IPS-11a (cell line): ENCODE data around the gene C6orf15.

Source experiments
- H3K4me3 ChIP-seq: one replicate; pipeline ENCODE4 v1.5.1; 2013; ENCODE audit warnings: low read depth, low read length, control low read depth

The C6orf15 gene

DNA sequence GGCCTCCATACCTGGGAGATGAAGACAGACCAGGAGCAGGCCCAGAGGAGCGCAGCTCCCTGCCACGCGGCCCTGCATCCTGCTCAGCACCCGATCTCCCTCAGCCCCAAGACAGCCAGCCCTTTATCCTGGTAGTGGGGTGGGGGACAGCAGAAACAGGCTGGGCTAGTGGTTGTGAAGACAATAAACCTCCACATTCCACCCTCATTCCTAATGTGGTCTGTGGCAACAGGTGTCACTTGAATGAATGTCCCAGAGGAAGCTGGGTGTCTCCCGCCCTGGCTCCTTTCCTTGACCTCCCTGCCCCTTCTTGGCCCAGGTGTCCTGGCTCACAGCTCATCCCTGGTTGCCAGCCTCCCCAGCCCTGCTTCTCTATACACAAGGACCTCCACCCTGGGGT lies at the start of gene C6orf15:
C6orf15 (minus strand) TSS at position 98 of the 400 bp plus-strand sequence; CDS start at position 78, 20 bp downstream.
- no peak within 1 kb of the TSS for H3K4me3 ChIP-seq

DNA sequence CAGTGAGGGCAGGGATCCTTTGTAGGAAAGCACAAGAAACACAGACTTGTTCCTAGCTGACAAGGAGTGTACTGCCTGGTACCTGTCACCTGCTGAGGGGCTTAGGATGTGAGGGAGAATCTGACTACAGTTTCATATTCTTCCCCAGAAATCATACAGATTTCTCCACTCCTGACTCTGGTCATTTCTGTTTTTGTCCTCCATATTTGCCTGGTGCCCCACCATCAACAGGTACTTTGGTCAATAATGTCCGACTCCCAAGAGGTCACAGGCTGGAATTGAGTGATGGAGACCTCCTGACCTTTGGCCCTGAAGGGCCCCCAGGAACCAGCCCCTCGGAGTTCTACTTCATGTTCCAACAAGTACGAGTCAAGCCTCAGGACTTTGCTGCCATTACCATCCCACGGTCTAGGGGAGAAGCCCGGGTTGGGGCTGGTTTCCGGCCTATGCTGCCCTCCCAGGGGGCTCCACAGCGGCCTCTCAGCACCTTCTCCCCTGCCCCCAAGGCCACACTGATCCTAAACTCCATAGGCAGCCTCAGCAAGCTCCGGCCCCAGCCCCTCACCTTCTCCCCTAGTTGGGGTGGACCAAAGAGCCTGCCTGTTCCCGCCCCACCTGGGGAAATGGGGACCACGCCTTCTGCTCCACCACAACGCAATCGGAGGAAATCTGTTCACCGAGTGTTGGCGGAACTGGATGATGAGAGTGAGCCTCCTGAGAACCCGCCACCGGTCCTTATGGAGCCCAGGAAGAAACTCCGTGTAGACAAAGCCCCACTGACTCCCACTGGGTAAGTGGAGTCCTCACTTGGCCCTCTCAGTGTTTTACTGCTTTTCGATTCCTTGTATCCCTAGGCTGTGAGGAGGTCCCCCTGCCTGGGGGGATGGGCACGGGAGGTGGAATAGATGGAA lies 49.1 kb upstream of the C6orf15 start:
- H3K4me3 ChIP-seq = no peak overlapping the region

DNA sequence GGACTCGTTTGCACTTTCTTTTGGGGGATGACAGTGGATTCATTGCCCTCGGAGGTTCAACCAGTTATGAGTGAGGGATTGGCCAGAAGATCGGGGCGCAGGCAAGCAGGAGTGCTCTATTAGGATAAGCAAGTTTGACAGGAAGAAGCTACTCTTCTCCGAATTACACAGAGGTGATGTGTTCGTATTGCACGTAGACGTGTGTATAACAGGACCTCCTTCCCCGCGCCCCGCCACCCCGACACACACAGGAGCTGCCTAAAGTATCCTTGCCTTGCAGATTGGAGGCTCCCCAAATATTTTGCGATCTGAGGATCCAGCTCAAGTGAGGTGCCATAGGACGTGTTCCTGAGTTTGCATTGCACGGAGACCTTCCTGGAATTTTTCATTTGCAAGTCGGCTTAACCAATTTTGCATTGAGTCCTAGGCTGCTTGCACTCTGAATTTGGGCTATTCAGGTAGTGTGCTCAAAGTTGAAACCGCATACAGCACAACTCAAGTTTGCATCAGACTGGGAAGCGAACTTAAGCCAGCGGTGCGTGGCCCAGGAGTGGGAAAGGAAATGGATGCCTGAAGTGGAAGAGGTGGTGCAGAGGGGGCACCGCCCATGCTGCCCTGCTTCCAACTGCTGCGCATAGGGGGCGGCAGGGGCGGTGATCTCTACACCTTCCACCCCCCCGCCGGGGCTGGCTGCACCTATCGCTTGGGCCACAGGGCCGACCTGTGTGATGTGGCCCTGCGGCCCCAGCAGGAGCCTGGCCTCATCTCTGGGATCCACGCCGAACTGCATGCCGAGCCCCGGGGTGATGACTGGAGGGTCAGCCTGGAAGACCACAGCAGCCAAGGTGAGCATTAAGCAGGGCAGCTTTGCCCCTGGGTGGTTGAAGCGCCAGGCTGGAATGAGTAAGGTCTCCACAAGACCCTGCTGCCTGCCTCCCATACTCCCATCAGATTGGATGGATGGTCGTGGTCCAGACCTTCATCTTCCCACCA lies 46.8 kb upstream of the C6orf15 start:
- H3K4me3 ChIP-seq = peak overlapping the region; percentile 66

DNA sequence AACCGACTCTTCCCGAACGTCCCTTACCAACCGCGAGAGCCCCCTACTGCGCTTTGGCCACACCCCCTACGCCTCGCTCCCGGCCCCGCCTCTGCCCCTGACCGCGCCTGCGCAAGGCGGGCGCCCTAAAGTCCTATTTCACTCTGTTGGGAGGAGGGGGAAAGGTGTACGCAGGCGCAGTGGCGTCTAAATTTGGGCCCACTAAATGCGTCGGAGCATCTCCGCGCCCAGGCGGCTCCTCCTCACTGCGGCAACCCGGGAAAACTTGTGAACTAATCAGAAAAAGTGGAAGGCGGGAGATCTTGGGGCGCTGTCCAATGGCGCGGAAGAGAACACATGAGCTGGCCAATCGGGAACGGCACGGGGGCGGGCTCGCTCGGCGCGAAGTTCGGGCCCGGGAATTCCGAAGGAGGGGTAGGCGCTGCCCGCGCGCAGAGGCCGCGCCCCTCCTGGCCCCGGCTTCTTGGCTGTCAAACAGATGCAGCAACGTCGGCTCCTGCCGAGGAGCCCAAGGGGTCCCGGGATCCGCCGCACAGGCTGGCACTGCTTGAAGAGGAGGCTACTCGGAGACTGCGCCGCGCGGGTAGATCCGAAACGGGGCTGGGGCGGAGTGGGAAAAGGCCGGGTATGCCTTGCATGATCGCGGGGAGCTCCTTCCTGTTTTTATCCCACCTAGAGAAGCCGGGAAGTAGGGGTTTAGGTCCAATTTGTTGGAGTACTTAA lies 45.9 kb upstream of the C6orf15 start, which contains the start of gene TCF19:
TCF19 (plus strand) TSS at position 450 of the 723 bp plus-strand sequence. CDS start 881 bp downstream, outside the sequence.
- peak within 1 kb of the TSS; percentile 66 for H3K4me3 ChIP-seq

DNA sequence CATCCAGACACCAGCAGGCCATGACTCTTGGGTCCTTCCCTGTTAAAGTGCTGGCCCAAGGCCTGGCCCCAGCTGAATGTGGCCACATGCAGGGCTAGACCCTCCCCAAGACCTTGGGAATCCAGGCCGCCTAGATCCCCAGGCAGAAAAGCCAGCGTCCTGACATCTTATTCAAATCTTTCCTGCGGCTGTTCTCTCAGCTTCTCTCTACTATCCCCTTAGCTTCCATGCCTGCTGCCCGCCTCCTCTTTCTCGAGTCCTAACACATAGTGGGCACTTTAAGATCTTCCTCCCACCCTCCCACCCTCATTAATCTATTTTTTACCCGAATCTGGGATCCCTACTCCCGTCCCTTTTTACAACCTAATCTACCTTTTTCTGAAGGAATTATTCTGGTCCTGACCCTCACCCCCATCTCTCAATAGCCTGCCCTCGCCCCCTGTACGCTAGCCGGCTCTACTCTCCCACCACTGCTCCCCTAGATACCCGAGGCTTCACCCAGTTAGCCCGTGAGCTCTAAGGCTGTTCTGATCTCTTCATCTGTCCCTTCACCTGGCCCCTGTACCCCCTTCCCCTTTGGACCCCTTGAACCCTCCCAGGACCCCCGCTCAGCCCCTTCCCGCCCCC lies 45.3 kb upstream of the C6orf15 start, which contains the start of gene CCHCR1:
CCHCR1 (minus strand) TSS at position 290 of the 627 bp plus-strand sequence; CDS start at position 88, 202 bp downstream.
- peak within 1 kb of the TSS; percentile 66 for H3K4me3 ChIP-seq

DNA sequence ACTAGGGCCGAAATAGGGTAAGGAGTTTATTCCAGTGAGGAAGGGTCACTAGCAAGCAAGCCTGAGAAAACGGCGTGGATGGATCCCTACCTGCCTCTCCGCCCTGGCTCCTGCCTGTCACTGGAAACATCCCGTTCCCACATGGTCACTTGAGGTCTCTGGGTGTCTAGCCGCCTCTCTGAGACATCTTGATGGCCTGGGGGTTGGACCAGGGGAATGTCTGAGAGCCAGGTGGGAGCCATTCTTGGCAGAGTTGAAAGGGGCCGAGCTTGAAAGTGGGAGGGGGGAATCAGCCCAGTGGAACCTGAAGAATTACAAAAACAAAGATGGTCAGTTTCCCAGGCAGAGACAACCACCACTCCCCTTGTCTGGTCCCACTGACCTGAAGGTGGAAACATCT lies 44.3 kb upstream of the C6orf15 start:
- no peak overlapping the region for H3K4me3 ChIP-seq

DNA sequence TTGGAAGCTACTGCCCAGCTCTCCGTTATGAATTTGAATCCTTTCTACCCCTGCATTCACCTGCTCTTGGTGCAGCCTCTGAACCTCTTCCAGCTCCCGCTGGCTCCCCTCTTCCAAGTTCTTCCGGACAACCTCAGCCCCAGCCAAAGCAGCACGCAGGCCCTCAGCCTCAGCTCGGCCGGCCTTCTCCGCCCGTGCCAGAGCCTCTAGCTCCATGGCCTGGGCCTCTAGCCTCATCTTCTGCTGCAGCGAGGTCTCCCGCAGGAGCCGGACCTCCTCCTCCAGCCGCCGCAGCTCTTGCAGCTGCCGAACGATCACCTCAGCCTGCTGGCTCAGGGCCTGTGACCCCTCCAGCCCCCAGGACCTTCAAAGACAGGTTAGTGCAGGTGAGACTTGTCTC lies 42.1 kb upstream of the C6orf15 start:
- no peak overlapping the region for H3K4me3 ChIP-seq

DNA sequence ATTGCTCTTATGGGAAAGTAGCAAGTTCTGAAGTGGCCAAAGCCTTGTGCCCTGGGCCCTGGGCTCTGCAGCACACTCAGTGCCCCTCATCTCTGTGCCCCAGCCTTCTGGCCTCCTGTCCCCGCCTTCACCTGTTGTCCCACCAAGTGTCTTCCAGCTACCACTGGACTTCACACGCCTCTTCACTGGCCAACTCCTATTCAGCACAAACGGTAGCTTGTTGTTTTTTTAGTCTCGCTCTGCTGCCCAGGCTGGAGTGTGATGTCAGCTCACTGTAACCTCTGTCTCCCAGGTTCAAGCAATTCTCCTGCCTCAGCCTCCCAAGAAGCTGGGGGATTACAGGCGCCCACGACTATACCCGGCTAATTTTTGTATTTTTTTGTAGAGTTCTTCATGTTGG lies 40.4 kb upstream of the C6orf15 start:
- H3K4me3 ChIP-seq = no peak overlapping the region

DNA sequence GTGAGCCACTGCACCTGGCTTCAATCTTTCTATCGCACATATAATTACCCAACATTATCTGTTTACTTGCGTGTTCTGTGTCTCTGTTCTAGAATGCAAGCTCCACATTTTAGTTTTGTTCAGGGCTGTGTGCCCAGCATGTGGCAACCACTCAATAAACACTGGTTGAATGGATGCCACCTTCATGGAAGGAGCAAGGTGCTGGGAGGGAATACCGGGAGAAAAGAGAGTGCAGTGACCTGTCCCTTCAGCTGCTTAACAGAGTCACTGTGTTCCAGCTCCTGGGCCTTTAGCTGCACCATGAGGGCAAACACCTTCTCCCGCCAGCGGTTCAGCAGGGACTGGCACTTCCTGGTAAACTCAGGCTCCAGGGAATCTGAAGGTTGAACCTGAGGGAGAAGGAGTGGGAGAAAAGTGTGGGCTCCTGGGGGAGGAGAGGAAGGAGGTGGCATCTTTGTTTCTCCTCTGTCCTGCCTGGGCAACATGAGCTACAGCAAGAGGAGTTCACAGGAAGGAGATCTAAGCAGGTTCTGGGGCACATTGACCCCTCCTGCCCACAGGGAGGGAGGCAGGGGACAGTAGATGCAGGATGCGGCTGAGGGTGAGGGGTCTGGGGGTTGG lies 37.6 kb upstream of the C6orf15 start:
- no peak overlapping the region for H3K4me3 ChIP-seq

DNA sequence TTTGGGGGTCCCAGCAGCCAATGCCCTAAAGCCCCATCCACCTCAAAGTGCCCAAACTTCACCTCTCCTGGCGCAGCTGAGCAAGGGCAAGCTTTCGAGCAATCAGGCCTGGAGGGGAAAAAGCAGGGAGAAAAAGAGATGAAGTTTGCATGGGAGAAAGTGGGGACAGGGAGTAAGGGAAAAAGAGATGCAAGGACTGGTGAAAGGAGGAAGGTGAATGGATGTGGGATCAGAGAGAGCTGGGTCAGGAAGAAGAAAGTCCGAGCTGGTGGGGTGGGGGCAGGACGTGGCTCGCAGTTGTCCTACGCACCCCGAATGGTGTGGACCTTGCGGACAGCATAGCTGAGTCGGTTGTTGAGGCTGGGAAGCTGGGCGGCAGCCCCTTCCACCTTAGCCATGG lies 33.0 kb upstream of the C6orf15 start:
- H3K4me3 ChIP-seq = no peak overlapping the region

DNA sequence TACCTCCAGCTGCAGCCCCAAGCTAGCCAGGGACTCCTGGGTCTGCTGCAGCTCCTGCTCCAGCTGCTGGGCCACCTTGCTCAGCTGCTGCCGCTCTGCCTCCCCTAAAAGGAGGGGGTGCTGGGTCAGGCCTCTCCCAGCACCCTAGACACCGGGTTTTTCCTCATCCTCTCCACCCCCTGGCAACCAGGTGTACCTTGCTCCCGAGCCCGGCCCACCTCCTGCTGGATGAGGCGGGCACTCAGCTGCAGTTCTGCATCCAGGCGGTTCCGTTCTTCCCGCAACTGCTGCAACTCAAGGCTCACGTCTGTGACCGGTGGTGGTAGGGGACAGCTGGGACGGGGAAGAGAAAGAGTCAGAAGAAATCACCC lies 32.6 kb upstream of the C6orf15 start:
- no peak overlapping the region for H3K4me3 ChIP-seq

DNA sequence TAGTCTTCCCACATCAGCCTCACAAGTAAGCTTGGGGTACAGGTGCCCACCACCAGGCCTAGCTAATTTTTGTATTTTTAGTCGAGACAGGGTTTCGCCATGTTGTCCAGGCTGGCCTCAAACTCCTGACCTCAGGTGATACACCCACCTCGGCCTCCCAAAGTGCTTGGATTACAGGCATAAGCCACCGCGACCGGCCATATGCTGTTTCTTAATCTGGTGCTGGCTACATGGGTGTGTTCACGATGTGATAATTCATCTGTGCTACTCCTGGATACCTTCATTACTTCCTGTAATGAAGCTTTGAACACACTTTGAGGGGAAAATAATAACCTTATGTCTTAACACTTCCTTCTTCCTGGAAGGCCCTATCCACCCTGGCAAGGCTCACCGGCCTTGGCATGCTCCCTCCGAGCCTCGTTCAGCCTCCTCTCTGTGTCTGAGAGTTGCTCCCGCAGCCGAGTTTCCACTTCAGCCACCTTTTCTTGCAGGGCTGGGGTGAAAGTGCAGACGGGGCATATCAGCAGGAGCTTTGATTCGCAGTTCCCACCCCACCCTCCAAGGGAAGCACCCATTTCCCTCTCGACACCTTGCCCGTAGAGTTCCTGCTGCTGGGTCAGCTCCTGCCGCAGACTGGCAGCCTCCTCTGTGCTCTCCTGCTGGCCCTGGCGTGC lies 32.1 kb upstream of the C6orf15 start:
- H3K4me3 ChIP-seq = no peak overlapping the region

DNA sequence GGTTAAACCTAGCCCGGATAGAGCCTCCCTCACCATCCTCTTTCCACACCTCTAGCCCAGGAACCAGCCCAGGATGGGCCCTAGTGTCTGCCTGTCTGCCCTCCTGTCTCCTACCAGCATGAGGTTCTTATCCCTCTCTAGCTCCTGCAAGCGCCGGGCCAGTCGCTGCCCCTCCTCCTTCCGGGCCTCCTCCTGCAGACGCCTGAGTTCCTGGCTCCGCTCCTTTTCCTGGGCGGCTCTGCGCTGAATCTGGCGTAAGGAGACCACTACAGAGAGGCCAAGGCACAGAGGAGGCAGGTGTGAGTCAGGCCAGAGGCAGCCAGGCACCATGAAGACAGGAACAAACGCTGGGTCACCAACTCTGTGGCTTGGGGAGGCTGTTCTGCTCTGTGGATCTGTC lies 30.8 kb upstream of the C6orf15 start:
- no peak overlapping the region for H3K4me3 ChIP-seq

DNA sequence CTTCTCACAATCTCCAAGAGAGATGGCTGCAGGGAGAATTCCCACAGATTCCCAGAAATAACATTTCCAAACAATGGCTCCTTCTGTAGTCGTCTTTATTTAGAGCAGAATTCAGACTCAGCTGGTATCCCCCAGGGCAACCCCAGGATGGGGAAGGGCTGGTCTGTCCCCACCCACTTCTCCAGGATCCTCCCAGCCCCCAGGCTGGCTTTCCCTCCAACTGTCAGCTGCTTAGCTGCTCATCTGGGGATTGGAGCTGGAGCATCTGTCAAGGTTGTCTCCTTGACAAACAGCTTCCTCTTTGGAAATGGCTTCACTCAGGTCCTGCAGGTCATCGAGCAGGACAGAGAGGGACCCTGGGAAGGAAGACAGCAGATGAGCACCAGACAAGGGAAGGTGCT lies 30.0 kb upstream of the C6orf15 start:
- H3K4me3 ChIP-seq = no peak overlapping the region

DNA sequence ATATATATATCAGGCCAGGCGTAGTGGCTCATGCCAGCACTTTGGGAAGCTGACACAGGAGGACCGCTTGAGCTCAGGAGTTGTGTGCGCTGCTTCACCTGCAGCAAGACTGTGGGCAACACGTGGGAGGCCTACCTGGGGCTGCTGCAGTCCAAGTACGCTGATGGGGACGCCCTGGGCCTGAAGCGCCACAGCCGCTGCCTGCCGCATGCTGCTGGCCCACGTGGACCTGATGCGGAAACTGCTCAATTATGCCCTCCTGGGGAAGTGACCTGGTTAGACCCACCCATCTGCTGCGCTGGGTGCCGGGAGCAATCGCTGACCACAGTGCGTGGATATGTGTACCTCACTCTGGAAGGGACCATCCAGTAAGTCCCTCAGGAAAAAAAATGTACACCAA lies 28.3 kb upstream of the C6orf15 start:
- no peak overlapping the region for H3K4me3 ChIP-seq

DNA sequence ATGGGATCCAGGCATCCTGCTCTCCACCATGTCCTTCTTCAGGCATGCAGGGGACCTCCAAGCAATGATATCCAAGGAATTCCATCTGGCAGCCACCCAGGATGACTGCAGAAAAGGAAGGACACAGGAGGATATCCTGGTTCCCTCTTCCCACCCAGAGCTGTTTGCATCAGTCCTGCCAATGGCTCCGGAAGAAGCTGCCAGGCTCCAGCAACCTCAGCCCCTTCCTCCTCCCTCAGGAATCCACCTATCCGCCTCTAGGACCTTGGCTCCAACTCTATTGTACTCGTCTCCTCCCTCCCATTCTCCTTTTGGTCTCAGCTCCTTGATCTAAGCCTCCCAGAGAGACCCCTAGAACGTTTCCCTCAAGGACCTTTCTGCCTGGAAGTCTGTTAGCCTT lies 27.2 kb upstream of the C6orf15 start:
- no peak overlapping the region for H3K4me3 ChIP-seq

DNA sequence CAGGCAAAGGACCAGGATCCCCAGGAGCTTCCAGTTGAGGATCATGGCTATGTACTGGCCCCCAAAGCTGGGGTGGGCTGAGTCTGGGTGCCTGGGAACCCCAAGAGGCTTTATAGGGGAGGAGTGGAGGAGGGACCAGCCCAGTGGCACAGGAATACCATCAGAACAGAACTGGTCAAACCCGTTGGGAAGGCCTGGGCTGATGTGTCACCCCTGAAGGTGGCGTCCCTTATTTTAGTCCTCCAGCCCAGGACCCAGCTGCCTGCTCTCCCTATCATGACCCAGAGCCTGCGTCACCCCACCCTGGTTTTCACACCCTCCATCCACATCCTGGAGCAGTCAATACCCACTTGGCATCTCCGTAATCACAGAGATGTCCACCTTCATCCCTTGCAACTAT lies 26.6 kb upstream of the C6orf15 start, which contains the start of gene PSORS1C2:
PSORS1C2 (minus strand) TSS at position 85 of the 400 bp plus-strand sequence; CDS start at position 45, 40 bp downstream.
- H3K4me3 ChIP-seq = no peak within 1 kb of the TSS

DNA sequence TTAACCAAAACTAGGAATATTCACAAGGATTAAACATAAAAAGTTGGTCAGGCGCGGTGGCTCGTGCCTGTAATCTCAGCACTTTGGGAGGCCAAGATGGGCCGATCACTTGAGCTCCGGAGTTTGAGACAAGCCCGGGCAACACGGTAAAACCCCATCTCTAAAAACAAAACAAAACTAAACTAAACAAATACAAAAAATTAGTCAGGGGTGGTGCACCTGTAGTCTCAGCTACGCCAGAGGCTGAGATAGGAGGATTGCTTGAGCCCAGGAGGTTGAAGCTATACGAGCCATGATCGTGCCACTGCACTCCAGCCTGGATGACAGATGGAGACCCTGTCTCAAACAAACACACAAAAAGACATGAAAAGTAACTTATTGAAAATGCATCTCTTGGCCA lies 23.3 kb upstream of the C6orf15 start:
- no peak overlapping the region for H3K4me3 ChIP-seq

DNA sequence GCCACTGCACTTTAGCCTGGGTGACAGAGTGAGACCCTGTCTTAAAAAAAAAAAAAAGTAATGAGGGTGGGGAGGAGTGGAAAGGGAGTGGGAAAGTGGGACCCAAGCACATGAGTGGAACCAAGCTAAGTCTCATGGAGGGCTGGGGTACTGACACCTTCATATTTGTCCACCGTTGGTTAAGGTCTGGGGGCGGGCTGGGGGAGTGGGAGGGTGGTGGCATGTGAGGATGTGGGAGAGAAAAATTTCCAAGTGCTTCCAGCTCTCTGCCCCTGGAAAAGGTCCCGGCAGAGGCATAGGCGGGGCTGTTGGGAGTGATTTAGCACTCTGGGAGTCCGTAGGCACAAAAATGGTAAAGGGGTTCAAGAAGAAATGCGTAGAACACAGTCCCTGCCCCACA lies 20.4 kb upstream of the C6orf15 start:
- no peak overlapping the region for H3K4me3 ChIP-seq
